ENCODE data around the gene CNTN4.

Gene CNTN4

GRCh38 chr3:2713923-2714322 is 615.3 kb downstream of the CNTN4 start:
- TF ChIP-seq CTCF (IDR thresholded peaks at IDR 0.05; ENCODE audit: low read depth, low read length), result no peak
- no peak for DNase-seq (ENCODE audit: low read depth, low spot score)
- in situ Hi-C loops (cut with HindIII; ENCODE audit: low sequenced_read_pairs), result no loop called here
- H3K4me3 ChIP-seq (ENCODE audit: low read depth, low read length), result no peak overlapping the region

- no peak overlapping the region for H3K4me3 ChIP-seq (ENCODE audit: low read depth, low read length)
- DNase-seq (ENCODE audit: low read depth, low spot score), result no peak
- no peak for TF ChIP-seq CTCF (IDR thresholded peaks at IDR 0.05; ENCODE audit: low read depth, low read length)
- in situ Hi-C loops (cut with HindIII; ENCODE audit: low sequenced_read_pairs), result no loop called here
Observed at GRCh38 chr3:2714834-2715233, 616.2 kb downstream of the CNTN4 start.

GRCh38 chr3:2727101-2727500 is 628.4 kb downstream of the CNTN4 start:
- no peak overlapping the region for H3K4me3 ChIP-seq (ENCODE audit: low read depth, low read length)
- in situ Hi-C loops (cut with HindIII; ENCODE audit: low sequenced_read_pairs), result no loop called here
- no peak for TF ChIP-seq CTCF (IDR thresholded peaks at IDR 0.05; ENCODE audit: low read depth, low read length)
- DNase-seq (ENCODE audit: low read depth, low spot score), result no peak

GRCh38 chr3:2727610-2728318 is 629.1 kb downstream of the CNTN4 start:
- TF ChIP-seq CTCF (IDR thresholded peaks at IDR 0.05; ENCODE audit: low read depth, low read length), result no peak
- in situ Hi-C loops (cut with HindIII; ENCODE audit: low sequenced_read_pairs), result no loop called here
- H3K4me3 ChIP-seq (ENCODE audit: low read depth, low read length), result no peak overlapping the region
- no peak for DNase-seq (ENCODE audit: low read depth, low spot score)

GRCh38 chr3:2731843-2732242 is 633.2 kb downstream of the CNTN4 start:
- in situ Hi-C loops (cut with HindIII; ENCODE audit: low sequenced_read_pairs), result no loop called here
- no peak for DNase-seq (ENCODE audit: low read depth, low spot score)
- TF ChIP-seq CTCF (IDR thresholded peaks at IDR 0.05; ENCODE audit: low read depth, low read length), result no peak
- no peak overlapping the region for H3K4me3 ChIP-seq (ENCODE audit: low read depth, low read length)

- in situ Hi-C loops (cut with HindIII; ENCODE audit: low sequenced_read_pairs), result no loop called here
- TF ChIP-seq CTCF (IDR thresholded peaks at IDR 0.05; ENCODE audit: low read depth, low read length), result no peak
Observed at GRCh38 chr3:2735392-2735894, 636.8 kb downstream of the CNTN4 start.

More at GRCh38 chr3:2735392-2735894, 636.8 kb downstream of the CNTN4 start:
- no peak overlapping the region for H3K4me3 ChIP-seq (ENCODE audit: low read depth, low read length)
- no peak for DNase-seq (ENCODE audit: low read depth, low spot score)

Measured in astrocyte of the spinal cord (primary cell).